Measurements from ENCODE around the gene PAK4. TPM values are rescaled to one million over a fixed set of nuclear protein-coding genes. Genes with fewer than 3 reads are reported as not detected.

PAK4 gene
- total and polyA plus RNA-seq, 2 of the 8 experiments (the other 6 are each of a cell fraction or from before 2014, with no cell fraction given), result 50.7 to 64.4 TPM

DNA sequence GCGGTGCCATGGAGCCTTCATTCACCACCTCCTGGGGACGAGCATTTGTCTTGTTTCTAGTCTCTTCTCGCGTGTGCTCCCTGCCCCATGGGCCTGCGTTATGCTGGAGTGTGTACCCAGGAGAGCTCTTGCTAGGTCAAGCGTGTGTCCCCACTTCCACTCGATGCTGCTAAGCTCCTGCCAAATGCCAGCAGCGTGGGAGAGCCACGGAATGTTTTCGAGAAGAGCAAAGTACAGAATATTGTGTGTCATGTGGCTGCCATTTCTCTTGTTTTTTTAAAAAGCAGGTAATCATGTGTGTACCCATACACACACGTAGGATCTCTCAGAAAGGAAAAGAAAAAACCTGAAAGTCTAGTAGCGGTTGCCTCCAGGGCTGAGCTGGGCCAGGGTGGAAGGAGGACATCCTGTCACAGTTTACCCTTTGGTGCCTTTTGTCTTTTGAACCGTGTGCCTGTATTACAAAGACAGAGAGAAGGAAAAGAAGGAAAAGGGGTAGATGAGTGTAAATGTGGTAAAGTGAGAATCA, 28.6 kb downstream of the PAK4 start:
- no peaks in the 10 kb centered on the region for H3K9me3 ChIP-seq (ENCODE audit: insufficient read depth in 2 of 2, low read depth in 1 of 2, low read length in 1 of 2)
- no peak for DNase-seq (ENCODE audit: low read depth in 1 of 2, low spot score in 2 of 2)
- TF ChIP-seq, protein P1, sequence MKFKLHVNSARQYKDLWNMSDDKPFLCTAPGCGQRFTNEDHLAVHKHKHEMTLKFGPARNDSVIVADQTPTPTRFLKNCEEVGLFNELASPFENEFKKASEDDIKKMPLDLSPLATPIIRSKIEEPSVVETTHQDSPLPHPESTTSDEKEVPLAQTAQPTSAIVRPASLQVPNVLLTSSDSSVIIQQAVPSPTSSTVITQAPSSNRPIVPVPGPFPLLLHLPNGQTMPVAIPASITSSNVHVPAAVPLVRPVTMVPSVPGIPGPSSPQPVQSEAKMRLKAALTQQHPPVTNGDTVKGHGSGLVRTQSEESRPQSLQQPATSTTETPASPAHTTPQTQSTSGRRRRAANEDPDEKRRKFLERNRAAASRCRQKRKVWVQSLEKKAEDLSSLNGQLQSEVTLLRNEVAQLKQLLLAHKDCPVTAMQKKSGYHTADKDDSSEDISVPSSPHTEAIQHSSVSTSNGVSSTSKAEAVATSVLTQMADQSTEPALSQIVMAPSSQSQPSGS (IDR thresholded peaks at IDR 0.05; ENCODE audit: low read length), result no peak
- TF ChIP-seq RBBP5 (IDR thresholded peaks at IDR 0.05; ENCODE audit: borderline replicate concordance, low read depth, low read length) (no peak), YY1 (IDR thresholded peaks at IDR 0.05; ENCODE audit: low read depth, low read length) (no peak), PHF8 (conservative IDR thresholded peaks at IDR 0.05; ENCODE audit: low read depth, low read length) (no peak), RXRA (IDR thresholded peaks at IDR 0.05; ENCODE audit: insufficient read depth, low read depth, low read length) (no peak), KDM5A (IDR thresholded peaks at IDR 0.05; ENCODE audit: low read length) (no peak), ASH2L (IDR thresholded peaks at IDR 0.05; ENCODE audit: low read length) (no peak)
- TF ChIP-seq, protein P2, sequence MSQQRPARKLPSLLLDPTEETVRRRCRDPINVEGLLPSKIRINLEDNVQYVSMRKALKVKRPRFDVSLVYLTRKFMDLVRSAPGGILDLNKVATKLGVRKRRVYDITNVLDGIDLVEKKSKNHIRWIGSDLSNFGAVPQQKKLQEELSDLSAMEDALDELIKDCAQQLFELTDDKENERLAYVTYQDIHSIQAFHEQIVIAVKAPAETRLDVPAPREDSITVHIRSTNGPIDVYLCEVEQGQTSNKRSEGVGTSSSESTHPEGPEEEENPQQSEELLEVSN (IDR thresholded peaks at IDR 0.05), result no peak
- H2BK20ac ChIP-seq (ENCODE audit: low read length), result no peak overlapping the region
- no peak overlapping the region for H2AFZ ChIP-seq (ENCODE audit: low read length)
- no peak overlapping the region for H3K4ac ChIP-seq (replicated peaks; ENCODE audit: insufficient read length, low read depth, low read length)
- H2BK15ac ChIP-seq (ENCODE audit: low read length), result 0 out of 2 replicates have a peak overlapping the region, but pooled peaks have one; percentile 3
- ChIA-PET POLR2A (ENCODE audit: partially characterized antibody) (interaction anchor here (0.8 to 1.4 kb wide), 5 partner anchors 16 to 42 kb away, joined by 3 to 4 read pairs (median 3); partner anchors contain the start of gene NCCRP1), CTCF (ENCODE audit: partially characterized antibody) (interaction anchor here (1.0 to 5.8 kb wide), 12 partner anchors 9 to 45 kb away, joined by 3 to 27 read pairs (median 6); no protein-coding TSS in a partner anchor)
- H4K91ac ChIP-seq (replicated peaks; ENCODE audit: insufficient read length, low read length), result peak overlapping the region; percentile 70
- H3K56ac ChIP-seq (replicated peaks; ENCODE audit: insufficient read length, low read depth, low read length), result no peak overlapping the region
- H3K9ac ChIP-seq (replicated peaks in 1 of 4; ENCODE audit: extremely low read depth in 1 of 4, low read depth in 3 of 4, low read length in 3 of 4), result no peak overlapping the region
- no peak overlapping the region for H3K4me2 ChIP-seq (ENCODE audit: insufficient read depth in 1 of 2, low read depth in 2 of 2, low read length in 2 of 2)
- FAIRE-seq, result no peak
- peaks cover 3% of the 10 kb centered on the region; the same call in 1 of the 2 replicates for H3K23me2 ChIP-seq (ENCODE audit: low read depth, low read length)
- no peak overlapping the region for H3K4me3 ChIP-seq (ENCODE audit: extremely low read depth in 1 of 4, insufficient read depth in 2 of 4, low read depth in 3 of 4, low read length in 4 of 4)
- peaks cover 0 to 1% (median 0%) of the 10 kb centered on the region in 4 experiments; a peak in 1 of 7 replicates for H3K27me3 ChIP-seq (replicated peaks in 1 of 4; ENCODE audit: control insufficient read depth in 3 of 4, extremely low read depth in 1 of 4, insufficient read depth in 3 of 4, low read length in 3 of 4)
- peaks cover 0 to 52% of the 10 kb centered on the region in 2 experiments; a peak in 3 of 4 replicates for H3K79me2 ChIP-seq (ENCODE audit: control insufficient read depth in 1 of 2, insufficient read depth in 2 of 2, low read length in 2 of 2)
- peaks cover 29% of the 10 kb centered on the region for H3K79me1 ChIP-seq (ENCODE audit: low read depth, low read length)
- H2BK120ac ChIP-seq (replicated peaks; ENCODE audit: low read depth, low read length), result no peak overlapping the region
- H4K20me1 ChIP-seq (replicated peaks in 1 of 2; ENCODE audit: control insufficient read depth in 1 of 2, insufficient read depth in 2 of 2, low read length in 2 of 2), result peaks cover 17 to 33% of the 10 kb centered on the region in 2 experiments
- H4K5ac ChIP-seq (ENCODE audit: insufficient read length, low read depth, low read length), result no peak overlapping the region
- no peak overlapping the region for H2BK12ac ChIP-seq (ENCODE audit: low read depth, low read length)
- peaks cover 4 to 42% (median 21%) of the 10 kb centered on the region in 4 experiments for H3K4me1 ChIP-seq (replicated peaks in 1 of 4; ENCODE audit: control insufficient read depth in 3 of 4, insufficient read depth in 4 of 4, low read length in 3 of 4)
- H4K8ac ChIP-seq (ENCODE audit: extremely low read depth, insufficient read depth, low read length), result no peak overlapping the region; the same call in 1 of the 2 replicates
- WGBS, 2 experiments (ENCODE audit: extremely low coverage in 1 of 2, insufficient coverage in 1 of 2, insufficient read length in 1 of 2, insufficient replicate concordance in 2 of 2, low coverage in 1 of 2, low lambda C conversion rate in 2 of 2, missing lambda C conversion rate in 1 of 2), result 75% methylated on average over 13 of the region's 13 CpGs; no CpG with 5 or more reads in 1 of the 2 experiments
- no peak overlapping the region; the same call in 1 of the 2 replicates for H3K18ac ChIP-seq (ENCODE audit: extremely low read depth, low read length)
- H3K36me3 ChIP-seq (ENCODE audit: control insufficient read depth in 2 of 4, insufficient read depth in 4 of 4, low read length in 3 of 4), result peaks cover 0 to 1% (median 0%) of the 10 kb centered on the region in 4 experiments; a peak in 3 of 8 replicates
- H2BK5ac ChIP-seq (ENCODE audit: low read depth, low read length), result 0 out of 2 replicates have a peak overlapping the region, but pooled peaks have one; percentile 20
- no peak overlapping the region for H3K14ac ChIP-seq (ENCODE audit: insufficient read length)
- no peak overlapping the region for H3K23ac ChIP-seq (ENCODE audit: insufficient read length)
- 0 out of 2 replicates have a peak overlapping the region, but pooled peaks have one; percentile 24 for H2AK5ac ChIP-seq (ENCODE audit: low read depth, low read length)
- no peak overlapping the region for H3K27ac ChIP-seq (ENCODE audit: low read depth, low read length)
